Activated B cell treated with CpG ODN at 0.5 μM for 24 hours (primary cell): Measurements from ENCODE around the gene SPATA32. TPM values are rescaled to one million over a fixed set of nuclear protein-coding genes. Genes with fewer than 3 reads are reported as not detected.

Source experiments
- ATAC-seq: fragments of 200-7000 bp; cut with Tn5 transposase; one replicate; pipeline ENCODE4 v1.10.0; 2021; ENCODE audit warnings: low read depth, mild to moderate bottlenecking, moderate library complexity
- CTCF ChIA-PET: fragments of 350-600 bp; sonication (Branson Sonifier 250); formaldehyde crosslinking; loops from one replicate; lab custom pipeline; 2021; ENCODE audit warnings: antibody characterized with exemption; lab: Charles Lee
- POLR2A ChIA-PET: fragments of 350-600 bp; sonication (Branson Sonifier 250); formaldehyde crosslinking; loops from one replicate; lab custom pipeline; 2021; ENCODE audit warnings: antibody characterized with exemption; lab: Charles Lee
- DNase-seq: peaks from one replicate; pipeline ENCODE4 v3.0.0; 2022
- H3K27ac Mint-ChIP-seq: one replicate; pipeline ENCODE4 v1.8.0; 2020; ENCODE audit warnings: mixed read lengths
- H3K27me3 Mint-ChIP-seq: one replicate; pipeline ENCODE4 v1.8.0; 2021; ENCODE audit warnings: mixed read lengths
- H3K36me3 Mint-ChIP-seq: one replicate; pipeline ENCODE4 v1.8.0; 2021; ENCODE audit warnings: low read depth, mixed read lengths
- H3K4me1 Mint-ChIP-seq: one replicate; pipeline ENCODE4 v1.8.0; 2021; ENCODE audit warnings: mixed read lengths
- H3K4me3 Mint-ChIP-seq: one replicate; pipeline ENCODE4 v1.8.0; 2020; ENCODE audit warnings: mild to moderate bottlenecking, mixed read lengths
- H3K9me3 Mint-ChIP-seq: one replicate; pipeline ENCODE4 v1.8.0; 2020; ENCODE audit warnings: mixed read lengths
- intact Hi-C: fragments of 100-400 bp; cut with micrococcal nuclease; formaldehyde crosslinking; loops from one replicate; pipeline ENCODE4 v1.15.1; 2024
- total RNA-seq: library from RNA; stranded (reverse); gene quantifications from 2 replicates; pipeline ENCODE4 v1.2.3, GENCODE V29; 2022
- TF ChIP-seq, protein P1 (sequence below): fragments of 200-600 bp; IDR thresholded peaks from one replicate; pipeline ENCODE4 v1.8.0; 2022; ENCODE audit warnings: antibody characterized with exemption, mild to moderate bottlenecking

SPATA32 gene
- total RNA-seq, 1 donor from 2014 or later, result 0.27 TPM

DNA sequence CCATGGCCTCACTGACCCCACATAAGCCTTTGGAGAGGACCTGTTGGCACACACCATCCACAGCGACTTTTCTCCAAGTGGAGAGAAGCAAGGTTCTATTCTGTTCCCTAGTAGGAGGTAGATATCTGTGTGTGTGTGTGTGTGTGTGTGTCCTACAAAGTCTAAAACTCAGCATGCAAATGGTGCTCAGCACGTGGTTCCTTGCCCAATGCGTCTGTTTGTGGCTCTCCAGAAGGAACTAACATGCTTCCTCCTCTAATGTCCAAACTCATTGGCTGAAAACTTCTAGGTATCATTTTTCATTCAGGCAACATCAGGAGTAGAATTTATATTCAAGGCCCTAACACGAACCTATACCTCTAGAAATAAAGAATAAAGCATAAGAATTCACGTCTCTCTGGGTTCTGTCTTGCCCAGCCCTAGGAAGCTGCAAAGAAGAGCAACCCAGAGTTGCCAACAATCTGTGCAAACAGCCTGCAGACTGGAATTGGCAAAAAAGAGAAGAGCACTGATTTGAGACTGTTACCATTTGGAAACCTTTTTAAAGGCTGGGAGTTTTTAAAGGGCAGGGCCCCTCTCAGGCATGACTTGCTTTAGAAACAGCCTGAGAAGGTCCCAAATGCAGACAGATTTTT lies 29.4 kb upstream of the SPATA32 start:
- TF ChIP-seq, protein P1, sequence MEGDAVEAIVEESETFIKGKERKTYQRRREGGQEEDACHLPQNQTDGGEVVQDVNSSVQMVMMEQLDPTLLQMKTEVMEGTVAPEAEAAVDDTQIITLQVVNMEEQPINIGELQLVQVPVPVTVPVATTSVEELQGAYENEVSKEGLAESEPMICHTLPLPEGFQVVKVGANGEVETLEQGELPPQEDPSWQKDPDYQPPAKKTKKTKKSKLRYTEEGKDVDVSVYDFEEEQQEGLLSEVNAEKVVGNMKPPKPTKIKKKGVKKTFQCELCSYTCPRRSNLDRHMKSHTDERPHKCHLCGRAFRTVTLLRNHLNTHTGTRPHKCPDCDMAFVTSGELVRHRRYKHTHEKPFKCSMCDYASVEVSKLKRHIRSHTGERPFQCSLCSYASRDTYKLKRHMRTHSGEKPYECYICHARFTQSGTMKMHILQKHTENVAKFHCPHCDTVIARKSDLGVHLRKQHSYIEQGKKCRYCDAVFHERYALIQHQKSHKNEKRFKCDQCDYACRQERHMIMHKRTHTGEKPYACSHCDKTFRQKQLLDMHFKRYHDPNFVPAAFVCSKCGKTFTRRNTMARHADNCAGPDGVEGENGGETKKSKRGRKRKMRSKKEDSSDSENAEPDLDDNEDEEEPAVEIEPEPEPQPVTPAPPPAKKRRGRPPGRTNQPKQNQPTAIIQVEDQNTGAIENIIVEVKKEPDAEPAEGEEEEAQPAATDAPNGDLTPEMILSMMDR, result no peak
- Mint-ChIP-seq H3K27ac (peak overlapping the region; percentile 85), H3K36me3 (peaks cover 70% of the 10 kb centered on the region), H3K9me3 (no peaks in the 10 kb centered on the region), H3K4me3 (peak overlapping the region; percentile 21), H3K27me3 (no peaks in the 10 kb centered on the region), H3K4me1 (peaks cover 63% of the 10 kb centered on the region)
- intact Hi-C loops, result no loop called here
- DNase-seq (no peak), ATAC-seq (no peak)
- CTCF ChIA-PET, result interaction anchor here (1.0 to 6.6 kb wide), 4 partner anchors 15 to 96 kb away, joined by 3 to 30 read pairs (median 10); no protein-coding TSS in a partner anchor
- POLR2A ChIA-PET, result interaction anchor here (0.6 to 15.1 kb wide), 6 partner anchors 9 to 84 kb away, joined by 3 to 291 read pairs (median 4); partner anchors contain the start of gene MAP3K14

DNA sequence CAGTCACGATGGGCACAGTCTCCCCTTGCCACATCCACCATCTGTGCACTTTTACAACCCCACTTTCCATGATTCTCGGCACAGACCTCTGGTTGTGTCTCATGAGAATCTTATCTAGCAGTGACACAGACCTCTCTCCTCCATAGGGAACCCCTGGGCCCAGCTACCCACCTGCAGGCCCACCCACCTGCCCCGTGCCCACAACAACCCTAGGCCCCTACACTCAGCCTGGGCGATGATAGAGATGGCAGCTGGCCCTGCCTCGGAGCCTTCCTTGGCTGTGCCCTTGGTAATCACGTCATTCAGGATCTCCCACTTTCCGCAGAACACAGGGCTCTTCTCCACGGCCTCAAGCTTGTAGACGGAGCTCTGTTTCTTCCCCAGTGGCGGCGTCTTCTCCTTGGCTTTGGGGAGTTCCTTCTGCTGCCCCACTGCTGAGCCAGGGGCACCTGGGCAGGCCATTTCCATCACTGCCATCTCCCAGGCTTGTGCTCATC lies 28.4 kb upstream of the SPATA32 start:
- TF ChIP-seq, protein P1, result no peak
- ATAC-seq (no peak), DNase-seq (no peak)
- H3K36me3 Mint-ChIP-seq, result peaks cover 74% of the 10 kb centered on the region
- ChIA-PET POLR2A (interaction anchor here (15.1 kb wide), 1 partner anchor 24 kb away, joined by 291 read pairs; the partner anchor contains the start of gene MAP3K14), CTCF (interaction anchor here (6.6 kb wide), 1 partner anchor 14 kb away, joined by 30 read pairs; no protein-coding TSS in a partner anchor)
- H3K9me3 Mint-ChIP-seq, result no peaks in the 10 kb centered on the region
- intact Hi-C loops, result no loop called here
- H3K4me1 Mint-ChIP-seq, result peaks cover 54% of the 10 kb centered on the region
- no peaks in the 10 kb centered on the region for H3K27me3 Mint-ChIP-seq
- no peak overlapping the region for H3K4me3 Mint-ChIP-seq
- peak overlapping the region; percentile 85 for H3K27ac Mint-ChIP-seq

GRCh38 chr17:45289301-45290268 lies 27.7 kb upstream of the SPATA32 start:
- TF ChIP-seq, protein P1, result no peak
- H3K27me3 Mint-ChIP-seq, result no peaks in the 10 kb centered on the region
- H3K4me3 Mint-ChIP-seq, result no peak overlapping the region
- peaks cover 78% of the 10 kb centered on the region for H3K36me3 Mint-ChIP-seq
- ATAC-seq (no peak), DNase-seq (no peak)
- H3K27ac Mint-ChIP-seq, result peak overlapping the region; percentile 85
- peaks cover 46% of the 10 kb centered on the region for H3K4me1 Mint-ChIP-seq
- no peaks in the 10 kb centered on the region for H3K9me3 Mint-ChIP-seq
- intact Hi-C loops, result no loop called here
- ChIA-PET POLR2A (interaction anchor here (0.6 to 15.1 kb wide), 3 partner anchors 18 to 124 kb away, joined by 8 to 291 read pairs (median 14); partner anchors contain the start of gene MAP3K14), CTCF (interaction anchor here (3.2 to 6.6 kb wide), 2 partner anchors 12 to 13 kb away, joined by 20 to 30 read pairs; no protein-coding TSS in a partner anchor)

DNA sequence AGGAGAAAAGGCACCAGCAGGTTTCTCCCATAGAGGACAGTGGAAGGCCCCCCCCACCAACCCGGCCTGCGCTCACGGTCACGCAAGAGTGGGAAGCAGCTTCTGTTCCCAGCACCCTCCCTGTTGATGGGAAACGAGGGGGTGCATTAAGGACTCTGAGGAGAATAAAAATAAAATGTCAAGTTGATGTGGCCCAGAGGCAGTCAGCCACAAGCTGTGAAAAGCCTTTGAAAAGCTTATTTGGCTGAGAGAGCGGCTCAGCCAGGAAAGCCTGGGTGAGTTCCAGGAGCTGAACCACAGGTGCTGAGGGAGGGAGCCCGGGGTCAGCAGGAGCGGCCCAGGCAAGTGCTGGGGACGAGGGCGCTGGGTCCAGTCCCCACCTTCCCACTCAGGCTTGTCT lies 26.9 kb upstream of the SPATA32 start:
- H3K36me3 Mint-ChIP-seq, result peaks cover 80% of the 10 kb centered on the region
- DNase-seq (no peak), ATAC-seq (no peak)
- H3K27ac Mint-ChIP-seq, result no peak overlapping the region
- H3K4me3 Mint-ChIP-seq, result no peak overlapping the region
- TF ChIP-seq, protein P1, result no peak
- H3K9me3 Mint-ChIP-seq, result no peaks in the 10 kb centered on the region
- ChIA-PET CTCF (interaction anchor here (3.2 kb wide), 1 partner anchor 12 kb away, joined by 20 read pairs; no protein-coding TSS in a partner anchor), POLR2A (interaction anchor here (0.7 to 15.1 kb wide), 3 partner anchors 18 to 108 kb away, joined by 3 to 291 read pairs (median 14); partner anchors contain the start of gene MAP3K14)
- intact Hi-C loops, result no loop called here
- no peaks in the 10 kb centered on the region for H3K27me3 Mint-ChIP-seq
- H3K4me1 Mint-ChIP-seq, result peaks cover 42% of the 10 kb centered on the region
